Fibroblast of upper back skin (primary cell): ENCODE data around the gene CASTOR1.
A peak's percentile ranks its signal among the peaks of the same experiment; 100 is the strongest.

Experiments used
- DNase-seq: peaks from one replicate; pipeline ENCODE4 v3.0.0-alpha.2; 2013

Gene CASTOR1

DNA sequence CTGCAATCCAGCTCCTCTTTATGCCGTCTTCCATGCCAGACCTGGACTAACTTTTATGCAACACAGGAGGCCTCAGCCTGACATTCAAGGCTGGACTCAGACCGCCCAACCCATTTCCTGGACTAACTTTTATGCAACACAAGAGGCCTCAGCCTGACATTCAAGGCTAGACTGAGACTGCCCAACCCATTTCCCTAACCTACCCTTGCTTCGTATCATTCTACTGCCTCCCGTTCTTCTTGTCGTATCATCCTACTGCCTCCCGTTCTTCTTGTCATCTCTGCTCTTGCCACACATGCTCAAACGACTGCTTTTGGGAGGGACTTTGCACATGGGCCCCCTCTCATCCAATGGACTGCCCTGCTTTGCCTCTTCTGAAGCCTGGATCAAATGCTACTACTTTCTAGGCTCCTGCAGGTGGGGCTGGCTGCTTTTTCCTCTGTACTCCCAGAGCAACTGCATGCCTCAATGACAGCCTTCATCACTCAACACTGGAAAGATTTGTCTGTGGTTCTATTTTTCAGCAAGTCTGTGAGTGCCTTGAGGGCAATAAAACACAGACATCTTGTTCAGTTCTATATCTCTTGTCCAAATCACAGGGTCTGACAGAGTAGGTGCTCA lies 29.6 kb upstream of the CASTOR1 start:
- no peak for DNase-seq

GRCh38 chr22:30317778-30318177 lies 28.5 kb upstream of the CASTOR1 start:
- DNase-seq: no peak

GRCh38 chr22:30315962-30316576 lies 26.8 kb upstream of the CASTOR1 start:
- no peak for DNase-seq

DNA sequence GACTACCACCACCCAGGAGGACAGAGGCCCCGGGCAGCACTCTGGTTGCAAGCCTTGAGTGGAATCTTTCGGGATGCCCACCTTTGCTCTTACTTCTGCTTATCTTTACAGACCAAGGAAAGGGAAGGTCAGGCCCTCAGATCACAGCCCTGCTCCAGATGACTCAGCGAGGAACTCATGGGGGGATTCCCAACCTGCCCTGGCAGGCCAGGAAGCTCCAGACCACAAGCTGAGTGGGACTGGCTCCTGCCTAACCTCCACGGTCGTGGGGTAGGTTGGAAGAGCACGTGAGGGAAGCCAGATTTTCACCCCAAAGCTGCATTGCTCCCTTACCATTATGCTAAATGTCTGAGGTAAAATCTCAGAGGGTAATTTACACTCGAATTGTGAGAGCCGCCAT lies 25.6 kb upstream of the CASTOR1 start:
- no peak for DNase-seq

- no peak for DNase-seq
Observed at GRCh38 chr22:30313527-30314363, 24.4 kb upstream of the CASTOR1 start.

DNA sequence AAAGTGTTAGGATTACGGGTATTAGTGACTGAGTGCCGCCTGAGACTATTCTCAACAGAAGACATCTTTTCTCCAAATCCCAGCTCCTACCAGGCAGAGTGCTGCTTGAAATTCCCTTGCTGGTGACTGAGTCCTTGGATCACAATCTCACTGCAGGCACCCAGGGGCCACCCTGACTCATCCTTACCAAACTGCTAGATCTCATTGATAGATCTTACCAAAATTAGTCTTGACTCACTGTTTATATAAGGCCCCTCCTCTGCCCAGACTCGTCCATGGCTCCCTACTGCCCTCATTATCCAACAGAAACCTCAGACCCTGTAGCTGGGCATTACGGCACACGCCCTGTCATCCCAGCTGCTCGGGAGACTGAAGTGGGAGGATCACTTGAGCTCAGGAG lies 22.7 kb upstream of the CASTOR1 start:
- peak; percentile 59 for DNase-seq

DNA sequence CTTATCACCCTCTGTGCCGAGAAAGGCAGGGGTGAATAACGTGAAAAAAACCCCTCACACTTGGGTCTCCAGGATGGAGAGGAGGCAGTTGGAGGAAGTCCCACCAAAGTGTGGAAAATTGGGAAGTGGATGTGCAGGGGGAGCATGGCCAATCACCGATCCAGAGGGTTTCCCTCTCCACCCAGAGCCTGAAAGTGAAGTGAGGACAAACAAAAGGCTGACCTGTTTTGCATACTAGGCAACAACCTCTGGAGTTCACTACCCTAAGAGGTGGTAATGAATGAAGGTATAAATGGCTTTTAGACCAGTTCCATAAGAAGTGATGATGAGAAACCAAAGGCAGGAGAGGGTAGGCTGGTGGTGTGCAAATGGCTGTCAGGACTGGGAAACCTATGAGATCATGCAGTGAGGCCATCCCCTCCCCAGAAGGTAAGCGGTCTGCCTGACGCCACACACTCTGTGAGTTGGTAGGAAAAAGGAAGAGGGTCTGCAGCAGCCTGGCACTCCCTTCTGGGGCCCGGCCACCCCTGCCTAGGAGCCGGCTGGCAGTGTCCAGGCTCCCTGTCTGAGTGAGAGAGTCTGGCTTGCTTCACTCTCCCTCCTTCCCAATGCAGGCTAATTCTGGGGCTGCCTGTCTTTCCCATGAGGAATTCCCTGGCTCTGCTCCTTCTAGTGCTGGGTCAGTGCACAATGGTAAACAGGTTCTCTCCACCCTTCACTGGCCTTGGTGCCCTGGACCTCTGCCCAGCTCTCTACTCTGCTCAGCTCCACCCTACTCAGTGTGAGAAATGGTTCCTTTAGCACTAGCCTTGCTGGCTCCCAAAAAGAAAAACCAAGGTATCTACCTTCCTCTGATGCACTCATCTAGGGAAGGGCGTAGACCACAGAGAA lies 21.8 kb upstream of the CASTOR1 start:
- peak; percentile 36 for DNase-seq

GRCh38 chr22:30309951-30310741 lies 20.8 kb upstream of the CASTOR1 start:
- DNase-seq: no peak

GRCh38 chr22:30308518-30309230 lies 19.4 kb upstream of the CASTOR1 start:
- peak; percentile 59 for DNase-seq

DNA sequence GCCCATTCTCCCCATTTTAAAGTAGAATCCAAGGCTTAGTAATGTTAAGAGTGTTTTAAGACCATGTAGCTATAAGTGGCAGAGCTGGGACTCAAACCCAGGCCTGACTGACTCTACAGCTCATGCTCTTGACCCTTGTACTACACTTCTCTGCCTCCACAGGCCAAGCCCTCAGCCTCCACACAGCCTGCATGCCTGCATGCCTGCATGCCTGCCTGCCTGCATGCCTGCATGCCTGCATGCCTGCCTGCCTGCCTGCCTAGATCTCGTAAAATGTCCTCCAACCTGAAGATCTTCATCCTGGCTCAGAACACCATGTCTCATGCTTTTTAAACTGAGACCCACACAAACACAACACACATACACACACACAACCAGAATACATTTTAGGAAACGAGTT lies 18.8 kb upstream of the CASTOR1 start:
- no peak for DNase-seq

DNA sequence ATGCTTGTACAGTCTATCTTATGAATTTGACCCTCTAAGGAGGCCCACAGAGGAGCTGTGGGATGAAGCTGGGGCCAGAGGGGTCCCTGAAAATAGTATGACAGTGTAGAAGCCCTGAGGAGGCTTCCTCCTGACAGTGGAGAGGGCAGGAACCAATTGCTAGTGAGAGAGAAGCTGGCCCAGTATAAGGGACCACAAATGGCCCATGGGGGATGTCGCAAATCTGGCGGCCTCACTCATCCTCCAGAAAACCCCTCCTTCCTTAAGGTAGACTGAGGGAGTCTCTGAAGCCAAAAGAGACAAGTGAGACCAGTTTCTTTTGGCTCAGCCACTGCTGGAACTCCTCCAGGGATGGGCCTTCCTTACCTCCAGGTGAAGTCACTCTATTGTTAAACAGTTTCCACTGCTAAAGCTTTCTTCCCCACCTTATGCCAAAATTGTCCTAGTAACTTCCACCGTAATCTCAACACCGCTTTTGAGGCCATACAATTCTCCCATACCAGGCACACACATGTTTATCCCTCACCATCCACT lies 17.8 kb upstream of the CASTOR1 start:
- no peak for DNase-seq

- no peak for DNase-seq
Observed at GRCh38 chr22:30306627-30307011, 17.3 kb upstream of the CASTOR1 start.

- no peak for DNase-seq
Observed at GRCh38 chr22:30305906-30306626, 16.8 kb upstream of the CASTOR1 start.

DNA sequence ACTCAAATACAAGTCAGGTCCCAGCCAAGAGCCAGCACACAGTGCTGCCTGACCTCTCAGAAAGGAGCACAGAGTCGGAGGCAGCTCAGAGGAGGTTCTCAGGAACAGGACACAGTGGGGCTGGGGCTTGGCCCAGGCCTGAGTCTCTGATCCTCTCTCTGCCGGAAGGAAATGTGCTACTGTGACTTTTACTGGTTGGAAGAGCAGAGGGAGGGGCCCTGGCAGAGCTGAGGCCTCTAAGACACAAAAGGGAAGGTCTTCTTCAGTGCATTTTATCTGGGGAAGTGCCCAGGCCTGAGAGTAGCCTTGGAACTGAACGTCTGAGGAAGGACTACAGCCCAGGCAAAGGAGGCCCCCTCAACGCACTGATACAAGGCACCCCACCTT lies 16.2 kb upstream of the CASTOR1 start:
- DNase-seq: no peak

DNA sequence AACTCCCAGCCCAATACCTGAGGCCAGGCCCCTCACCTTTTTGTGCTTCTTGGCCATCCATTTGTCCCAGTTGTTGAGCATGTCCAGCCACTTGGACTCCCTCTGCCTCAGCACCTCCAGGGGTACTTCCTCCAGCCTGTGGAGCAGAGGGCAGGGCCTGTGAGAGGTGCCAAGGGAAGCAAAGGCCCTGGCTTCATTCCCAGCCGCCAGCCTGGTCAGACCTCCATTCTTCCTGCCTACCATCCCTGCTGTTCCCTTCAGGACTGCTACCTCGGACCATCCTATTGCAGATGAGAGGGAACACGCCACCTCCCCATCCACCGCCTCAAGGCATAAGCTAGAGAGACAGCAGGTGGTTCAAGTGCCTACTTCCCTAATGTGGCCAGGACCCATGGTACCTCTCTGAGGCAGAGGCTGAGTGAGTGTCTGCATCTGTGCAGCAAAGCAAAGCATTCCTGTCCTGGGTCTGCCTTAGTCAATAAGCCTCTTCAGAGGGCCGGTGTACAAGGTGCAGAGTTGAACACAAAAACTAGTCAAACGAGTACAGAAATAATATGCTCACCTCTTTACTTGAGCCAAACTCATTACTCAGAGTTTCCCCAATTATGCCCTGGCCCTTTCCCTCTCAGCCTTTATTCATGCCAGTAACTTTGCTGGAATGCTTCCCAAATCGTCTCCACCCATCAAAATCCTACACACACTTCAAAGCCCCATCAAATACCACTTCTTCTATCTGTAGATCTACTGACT lies 15.4 kb upstream of the CASTOR1 start:
- no peak for DNase-seq

- DNase-seq: no peak
Observed at GRCh38 chr22:30302810-30303138, 13.5 kb upstream of the CASTOR1 start.

DNA sequence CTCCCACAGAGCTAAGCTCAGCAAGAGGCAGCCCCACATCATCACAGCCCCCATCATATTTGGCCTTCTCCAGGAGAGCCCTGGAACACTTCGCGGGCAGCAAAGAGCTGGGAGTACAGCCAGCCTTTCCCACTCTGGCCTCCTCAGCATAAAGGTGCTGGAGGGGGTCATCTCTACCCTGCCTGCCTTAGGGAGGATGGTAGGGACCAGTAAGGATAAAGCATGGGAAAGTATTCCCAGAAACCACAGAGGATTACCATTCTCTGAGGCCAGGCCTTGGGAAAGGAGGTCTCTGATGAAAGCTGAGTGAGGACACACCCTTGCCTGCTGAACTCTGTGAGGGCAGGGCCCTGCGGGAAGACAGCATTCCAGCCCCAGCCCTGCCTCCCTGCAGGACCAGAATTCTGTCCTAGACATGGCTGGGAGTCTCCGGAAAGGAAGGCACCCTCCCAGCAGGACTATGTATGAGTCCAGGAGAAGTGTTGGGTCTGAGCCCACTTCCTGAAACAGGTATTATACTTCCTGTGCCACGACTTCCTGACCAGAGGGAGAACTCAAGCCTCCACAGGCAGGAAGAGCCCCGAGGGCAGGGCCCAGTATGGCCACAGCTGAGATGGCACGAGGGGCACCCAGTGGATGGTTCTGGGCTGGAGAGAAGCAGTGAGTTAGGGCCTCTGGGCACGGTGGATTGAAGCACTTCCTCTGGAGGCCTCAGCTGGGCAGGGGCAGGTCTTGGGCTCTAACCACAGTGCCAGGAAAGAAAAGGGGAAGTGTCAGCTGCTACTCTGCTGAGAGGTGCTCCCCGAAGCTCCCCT lies 12.9 kb upstream of the CASTOR1 start:
- peak; percentile 82 for DNase-seq

- no peak for DNase-seq
Observed at GRCh38 chr22:30299322-30299721, 10.0 kb upstream of the CASTOR1 start.
